Measurements from ENCODE around the gene HNRNPM. TPM values are rescaled to one million over a fixed set of nuclear protein-coding genes. Genes with fewer than 3 reads are reported as not detected.

HNRNPM gene
- total RNA-seq, 2 donors from 2014 or later = 168 to 183 TPM

GRCh38 chr19:8469613-8470368 lies 25.0 kb downstream of the HNRNPM start:
- Mint-ChIP-seq H3K27ac (peak overlapping the region; percentile 20), H3K4me1 (ENCODE audit: low read depth) (peaks cover 25% of the 10 kb centered on the region), H3K4me3 (no peak overlapping the region), H3K9me3 (no peaks in the 10 kb centered on the region), H3K27me3 (ENCODE audit: low read depth) (no peaks in the 10 kb centered on the region), H3K36me3 (ENCODE audit: insufficient read depth in 2 of 2) (peaks cover 15 to 58% of the 10 kb centered on the region in 2 donors)
- no peak for DNase-seq
- ATAC-seq (replicated peaks in 1 of 2) = no peak

- Mint-ChIP-seq H3K27ac (peak overlapping the region; percentile 96), H3K4me3 (peak overlapping the region in 1 of 2 donors; percentile 37), H3K4me1 (ENCODE audit: low read depth) (peaks cover 55% of the 10 kb centered on the region), H3K27me3 (ENCODE audit: low read depth) (no peaks in the 10 kb centered on the region), H3K9me3 (no peaks in the 10 kb centered on the region), H3K36me3 (ENCODE audit: insufficient read depth in 2 of 2) (peaks cover 11 to 38% of the 10 kb centered on the region in 2 donors)
- ATAC-seq (replicated peaks in 1 of 2) = no peak
- DNase-seq = no peak
Measured at GRCh38 chr19:8473648-8474476, 29.1 kb downstream of the HNRNPM start.

DNA sequence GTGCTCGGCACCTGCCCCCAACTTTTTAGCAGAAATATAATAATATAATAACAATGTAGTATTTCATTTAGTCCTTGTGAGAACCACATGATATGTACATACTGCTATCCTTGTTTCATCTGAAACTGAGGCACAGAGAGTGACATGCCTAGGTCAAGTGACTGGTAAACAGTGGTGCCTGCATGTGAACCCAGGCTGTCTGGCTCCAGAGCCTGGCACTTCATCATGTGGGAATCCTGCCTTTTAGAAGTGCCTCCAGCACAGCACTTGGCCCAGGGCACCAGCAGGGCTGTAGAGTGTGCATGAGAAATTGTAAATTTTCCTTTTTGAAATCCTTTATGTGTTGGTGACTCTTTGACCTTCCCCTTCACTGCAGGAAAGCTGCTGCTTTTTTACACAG lies 30.2 kb downstream of the HNRNPM start:
- DNase-seq = no peak
- Mint-ChIP-seq H3K9me3 (no peaks in the 10 kb centered on the region), H3K4me3 (no peak overlapping the region), H3K36me3 (ENCODE audit: insufficient read depth in 2 of 2) (peaks cover 5 to 30% of the 10 kb centered on the region in 2 donors), H3K27ac (peak overlapping the region; percentile 48), H3K27me3 (ENCODE audit: low read depth) (no peaks in the 10 kb centered on the region), H3K4me1 (ENCODE audit: low read depth) (peaks cover 61% of the 10 kb centered on the region)
- ATAC-seq (replicated peaks in 1 of 2) = no peak

- DNase-seq = no peak
- peaks cover 75% of the 10 kb centered on the region for H3K4me1 Mint-ChIP-seq (ENCODE audit: low read depth)
- no peaks in the 10 kb centered on the region for H3K27me3 Mint-ChIP-seq (ENCODE audit: low read depth)
- peak overlapping the region; percentile 58 for H3K27ac Mint-ChIP-seq
- H3K4me3 Mint-ChIP-seq = no peak overlapping the region
- no peaks in the 10 kb centered on the region for H3K9me3 Mint-ChIP-seq
- ATAC-seq (replicated peaks in 1 of 2) = no peak
- peaks cover 5 to 31% of the 10 kb centered on the region in 2 donors for H3K36me3 Mint-ChIP-seq (ENCODE audit: insufficient read depth in 2 of 2)
Measured at GRCh38 chr19:8476524-8476923, 31.7 kb downstream of the HNRNPM start.

DNA sequence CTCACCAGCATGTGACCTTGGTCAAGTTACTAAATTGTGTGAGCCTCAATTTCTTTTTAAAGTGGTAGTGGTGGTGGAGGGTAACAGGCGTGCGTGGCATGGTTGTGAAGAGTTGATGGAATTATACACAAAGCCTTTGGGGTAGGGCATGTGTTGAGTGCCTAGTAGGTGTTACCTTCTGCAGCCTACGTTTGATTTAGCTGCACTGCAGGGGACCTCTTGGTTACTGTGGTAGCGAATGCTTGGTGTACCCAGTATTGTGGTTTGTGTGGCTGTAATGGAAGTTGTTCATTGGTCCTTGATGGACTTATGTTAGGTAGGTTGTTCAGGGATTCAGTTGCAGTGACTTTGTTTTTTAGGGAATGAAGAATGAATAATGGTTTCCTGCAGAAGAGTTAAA lies 33.1 kb downstream of the HNRNPM start:
- Mint-ChIP-seq H3K27ac (peak overlapping the region; percentile 51), H3K9me3 (no peaks in the 10 kb centered on the region), H3K27me3 (ENCODE audit: low read depth) (no peaks in the 10 kb centered on the region), H3K36me3 (ENCODE audit: insufficient read depth in 2 of 2) (peaks cover 7 to 29% of the 10 kb centered on the region in 2 donors), H3K4me1 (ENCODE audit: low read depth) (peaks cover 76% of the 10 kb centered on the region), H3K4me3 (no peak overlapping the region)
- ATAC-seq (replicated peaks in 1 of 2) = peak in 1 of 2 donors; percentile 20
- DNase-seq = no peak

DNA sequence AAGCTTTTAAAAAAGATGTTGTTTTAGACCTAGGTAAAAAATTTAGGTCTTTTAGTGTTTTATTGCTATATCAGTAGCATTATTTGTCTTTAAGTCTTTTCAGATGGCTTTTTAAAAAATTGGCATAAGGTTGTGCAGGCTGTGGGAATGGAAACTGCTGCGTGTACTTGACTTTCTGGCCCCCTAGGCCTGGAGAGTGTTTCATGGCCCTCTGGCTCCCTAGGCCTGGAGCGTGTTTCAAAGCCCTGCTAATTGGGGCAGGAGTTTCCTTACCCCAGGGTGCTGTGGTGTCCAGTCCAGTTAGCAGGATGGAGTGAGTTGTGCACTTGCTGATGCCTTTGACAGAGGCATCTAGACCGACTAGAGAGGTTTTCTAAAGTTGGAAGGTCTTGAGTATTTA lies 33.8 kb downstream of the HNRNPM start:
- Mint-ChIP-seq H3K4me1 (ENCODE audit: low read depth) (peaks cover 70% of the 10 kb centered on the region), H3K4me3 (peak overlapping the region in 1 of 2 donors; percentile 34), H3K36me3 (ENCODE audit: insufficient read depth in 2 of 2) (peaks cover 10 to 30% of the 10 kb centered on the region in 2 donors), H3K9me3 (no peaks in the 10 kb centered on the region), H3K27me3 (ENCODE audit: low read depth) (no peaks in the 10 kb centered on the region), H3K27ac (peak overlapping the region; percentile 51)
- DNase-seq = no peak
- ATAC-seq (replicated peaks in 1 of 2) = no peak

- ATAC-seq (replicated peaks in 1 of 2) (peak in 1 of 2 donors; percentile 17), DNase-seq (no peak)
- H3K27me3 Mint-ChIP-seq (ENCODE audit: low read depth) = no peaks in the 10 kb centered on the region
- H3K27ac Mint-ChIP-seq = peak overlapping the region; percentile 52
- H3K4me1 Mint-ChIP-seq (ENCODE audit: low read depth) = peaks cover 56% of the 10 kb centered on the region
- peaks cover 12 to 32% of the 10 kb centered on the region in 2 donors for H3K36me3 Mint-ChIP-seq (ENCODE audit: insufficient read depth in 2 of 2)
- no peaks in the 10 kb centered on the region for H3K9me3 Mint-ChIP-seq
- peak overlapping the region in 1 of 2 donors; percentile 21 for H3K4me3 Mint-ChIP-seq
Measured at GRCh38 chr19:8481201-8481600, 36.4 kb downstream of the HNRNPM start.

- DNase-seq = no peak
- peaks cover 14 to 30% of the 10 kb centered on the region in 2 donors for H3K36me3 Mint-ChIP-seq (ENCODE audit: insufficient read depth in 2 of 2)
- no peak overlapping the region for H3K4me3 Mint-ChIP-seq
- peaks cover 56% of the 10 kb centered on the region for H3K4me1 Mint-ChIP-seq (ENCODE audit: low read depth)
- peak overlapping the region; percentile 52 for H3K27ac Mint-ChIP-seq
- no peaks in the 10 kb centered on the region for H3K27me3 Mint-ChIP-seq (ENCODE audit: low read depth)
- ATAC-seq (replicated peaks in 1 of 2) = no peak
- no peaks in the 10 kb centered on the region for H3K9me3 Mint-ChIP-seq
Measured at GRCh38 chr19:8481616-8482015, 36.8 kb downstream of the HNRNPM start.

GRCh38 chr19:8482696-8483095 lies 37.9 kb downstream of the HNRNPM start:
- H3K4me1 Mint-ChIP-seq (ENCODE audit: low read depth) = peaks cover 57% of the 10 kb centered on the region
- H3K36me3 Mint-ChIP-seq (ENCODE audit: insufficient read depth in 2 of 2) = peaks cover 14 to 30% of the 10 kb centered on the region in 2 donors

GRCh38 chr19:8483165-8483564 lies 38.4 kb downstream of the HNRNPM start:
- Mint-ChIP-seq H3K4me1 (ENCODE audit: low read depth) (peaks cover 57% of the 10 kb centered on the region), H3K4me3 (no peak overlapping the region), H3K9me3 (no peaks in the 10 kb centered on the region), H3K36me3 (ENCODE audit: insufficient read depth in 2 of 2) (peaks cover 10 to 30% of the 10 kb centered on the region in 2 donors), H3K27me3 (ENCODE audit: low read depth) (no peaks in the 10 kb centered on the region), H3K27ac (peak overlapping the region; percentile 84)
- ATAC-seq (replicated peaks in 1 of 2) (no peak), DNase-seq (no peak)

More at GRCh38 chr19:8482696-8483095, 37.9 kb downstream of the HNRNPM start:
- Mint-ChIP-seq H3K9me3 (no peaks in the 10 kb centered on the region), H3K27ac (peak overlapping the region; percentile 84), H3K4me3 (no peak overlapping the region), H3K27me3 (ENCODE audit: low read depth) (no peaks in the 10 kb centered on the region)
- ATAC-seq (replicated peaks in 1 of 2) (no peak), DNase-seq (no peak)

- DNase-seq (no peak), ATAC-seq (replicated peaks in 1 of 2) (no peak)
- peaks cover 48% of the 10 kb centered on the region for H3K4me1 Mint-ChIP-seq (ENCODE audit: low read depth)
- no peak overlapping the region for H3K4me3 Mint-ChIP-seq
- H3K27me3 Mint-ChIP-seq (ENCODE audit: low read depth) = no peaks in the 10 kb centered on the region
- no peak overlapping the region for H3K27ac Mint-ChIP-seq
- H3K36me3 Mint-ChIP-seq (ENCODE audit: insufficient read depth in 2 of 2) = peaks cover 10 to 31% of the 10 kb centered on the region in 2 donors
- no peaks in the 10 kb centered on the region for H3K9me3 Mint-ChIP-seq
Measured at GRCh38 chr19:8484331-8484894, 39.6 kb downstream of the HNRNPM start.

DNA sequence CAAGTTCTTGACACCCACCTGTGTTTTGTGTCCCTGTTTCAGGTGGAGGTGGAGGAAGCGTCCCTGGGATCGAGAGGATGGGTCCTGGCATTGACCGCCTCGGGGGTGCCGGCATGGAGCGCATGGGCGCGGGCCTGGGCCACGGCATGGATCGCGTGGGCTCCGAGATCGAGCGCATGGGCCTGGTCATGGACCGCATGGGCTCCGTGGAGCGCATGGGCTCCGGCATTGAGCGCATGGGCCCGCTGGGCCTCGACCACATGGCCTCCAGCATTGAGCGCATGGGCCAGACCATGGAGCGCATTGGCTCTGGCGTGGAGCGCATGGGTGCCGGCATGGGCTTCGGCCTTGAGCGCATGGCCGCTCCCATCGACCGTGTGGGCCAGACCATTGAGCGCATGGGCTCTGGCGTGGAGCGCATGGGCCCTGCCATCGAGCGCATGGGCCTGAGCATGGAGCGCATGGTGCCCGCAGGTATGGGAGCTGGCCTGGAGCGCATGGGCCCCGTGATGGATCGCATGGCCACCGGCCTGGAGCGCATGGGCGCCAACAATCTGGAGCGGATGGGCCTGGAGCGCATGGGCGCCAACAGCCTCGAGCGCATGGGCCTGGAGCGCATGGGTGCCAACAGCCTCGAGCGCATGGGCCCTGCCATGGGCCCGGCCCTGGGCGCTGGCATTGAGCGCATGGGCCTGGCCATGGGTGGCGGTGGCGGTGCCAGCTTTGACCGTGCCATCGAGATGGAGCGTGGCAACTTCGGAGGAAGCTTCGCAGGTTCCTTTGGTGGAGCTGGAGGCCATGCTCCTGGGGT lies 41.0 kb downstream of the HNRNPM start:
- peaks cover 11 to 29% of the 10 kb centered on the region in 2 donors for H3K36me3 Mint-ChIP-seq (ENCODE audit: insufficient read depth in 2 of 2)
- H3K4me1 Mint-ChIP-seq (ENCODE audit: low read depth) = peaks cover 41% of the 10 kb centered on the region
- no peaks in the 10 kb centered on the region for H3K27me3 Mint-ChIP-seq (ENCODE audit: low read depth)
- H3K4me3 Mint-ChIP-seq = peak overlapping the region in 1 of 2 donors; percentile 6
- ATAC-seq (replicated peaks in 1 of 2) (no peak), DNase-seq (no peak)
- H3K9me3 Mint-ChIP-seq = no peaks in the 10 kb centered on the region
- peak overlapping the region; percentile 35 for H3K27ac Mint-ChIP-seq
